GM13977 (cell line): Measurements from ENCODE around the gene ALG5.

Source experiments
- DNase-seq: peaks from one replicate; pipeline ENCODE4 v3.0.0; 2012; ENCODE audit warnings: low spot score
- in situ Hi-C: fragments of 300-500 bp; cut with MboI; formaldehyde crosslinking; loops from one replicate; pipeline ENCODE4 v1.12.0; 2022; ENCODE audit warnings: low sequenced_read_pairs, low pct_unique_long_range_greater_than_20kb, mixed read lengths, inconsistent platforms; ENCODE audit not compliant: unreplicated experiment
- TF ChIP-seq, protein P1 (sequence below): IDR thresholded peaks from 2 replicates; pipeline ENCODE4 v1.5.1; 2012; ENCODE audit warnings: mild to moderate bottlenecking, control low read depth; ENCODE audit not compliant: insufficient read depth; ENCODE audit errors: extremely low read depth, missing control alignments

ALG5 gene

DNA sequence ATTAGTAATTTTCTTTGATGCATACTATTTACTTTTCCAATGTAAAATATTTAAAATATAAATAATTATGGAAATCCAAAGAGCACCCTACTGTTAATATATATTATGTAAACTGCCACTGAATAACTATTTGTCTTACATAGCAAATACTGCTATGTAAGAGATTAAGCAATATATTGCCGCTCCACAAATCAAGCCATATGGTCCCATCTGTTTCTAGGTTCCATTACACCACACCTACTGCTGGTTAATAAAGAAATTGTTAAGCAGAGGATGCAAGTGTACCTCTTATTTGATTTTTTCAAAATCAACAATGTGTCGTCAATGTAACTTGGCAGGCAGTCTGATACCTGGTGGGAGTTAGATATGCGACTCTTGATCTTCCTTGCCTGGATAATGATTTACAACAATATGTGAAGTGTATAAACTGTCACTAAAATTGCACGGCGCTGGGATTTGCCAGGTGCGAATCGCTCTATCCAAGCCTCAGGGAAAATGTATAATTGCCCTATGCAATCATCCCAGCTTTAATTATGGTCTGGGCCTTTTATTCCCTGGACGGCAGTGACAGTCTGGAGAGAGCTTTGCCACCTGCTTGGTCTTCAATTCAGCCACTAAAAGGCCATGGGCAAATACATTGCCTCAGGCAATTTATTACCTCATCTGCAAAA is 95.1 kb downstream of the ALG5 start:
- in situ Hi-C loops: no loop called here
- TF ChIP-seq, protein P1, sequence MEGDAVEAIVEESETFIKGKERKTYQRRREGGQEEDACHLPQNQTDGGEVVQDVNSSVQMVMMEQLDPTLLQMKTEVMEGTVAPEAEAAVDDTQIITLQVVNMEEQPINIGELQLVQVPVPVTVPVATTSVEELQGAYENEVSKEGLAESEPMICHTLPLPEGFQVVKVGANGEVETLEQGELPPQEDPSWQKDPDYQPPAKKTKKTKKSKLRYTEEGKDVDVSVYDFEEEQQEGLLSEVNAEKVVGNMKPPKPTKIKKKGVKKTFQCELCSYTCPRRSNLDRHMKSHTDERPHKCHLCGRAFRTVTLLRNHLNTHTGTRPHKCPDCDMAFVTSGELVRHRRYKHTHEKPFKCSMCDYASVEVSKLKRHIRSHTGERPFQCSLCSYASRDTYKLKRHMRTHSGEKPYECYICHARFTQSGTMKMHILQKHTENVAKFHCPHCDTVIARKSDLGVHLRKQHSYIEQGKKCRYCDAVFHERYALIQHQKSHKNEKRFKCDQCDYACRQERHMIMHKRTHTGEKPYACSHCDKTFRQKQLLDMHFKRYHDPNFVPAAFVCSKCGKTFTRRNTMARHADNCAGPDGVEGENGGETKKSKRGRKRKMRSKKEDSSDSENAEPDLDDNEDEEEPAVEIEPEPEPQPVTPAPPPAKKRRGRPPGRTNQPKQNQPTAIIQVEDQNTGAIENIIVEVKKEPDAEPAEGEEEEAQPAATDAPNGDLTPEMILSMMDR: no peak
- DNase-seq: no peak
